ENCODE measurements around the gene ICOS. TPM values are rescaled to one million over a fixed set of nuclear protein-coding genes. Genes with fewer than 3 reads are reported as not detected.

Gene ICOS
- polyA plus RNA-seq, 1 of the 3 experiments (the other 2 are of a cell fraction), result not detected

DNA sequence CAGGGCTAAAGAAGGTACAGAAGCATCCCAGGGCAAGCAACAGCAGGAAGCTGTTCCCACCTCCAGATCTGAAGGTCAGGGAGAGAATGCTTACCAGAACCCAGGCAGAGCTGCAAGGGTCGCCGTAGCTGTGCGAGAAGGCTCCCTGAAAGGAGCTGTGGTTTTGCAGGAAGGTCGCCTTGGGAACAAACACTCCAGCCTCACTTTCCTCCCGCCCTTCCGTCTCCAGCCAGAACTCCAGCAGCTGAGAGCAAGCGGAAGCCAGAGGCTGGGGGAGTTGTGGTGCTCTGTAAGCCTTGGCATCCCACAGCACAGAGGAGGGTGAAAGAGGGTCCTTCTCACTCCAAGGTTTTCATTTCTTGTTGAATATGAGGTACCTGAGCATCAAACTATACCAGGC is 18.3 kb upstream of the ICOS start:
- Histone ChIP-seq H3K4me1 (ENCODE audit: control insufficient read depth in 1 of 2, insufficient read depth in 2 of 2, low read depth in 1 of 2, low read length in 1 of 2) (no peaks in the 10 kb centered on the region; a peak in 1 of 4 replicates), H3K9ac (no peak overlapping the region), H3K9me3 (no peaks in the 10 kb centered on the region), H2AFZ (ENCODE audit: low read depth) (no peak overlapping the region), H3K79me2 (ENCODE audit: insufficient read depth) (no peaks in the 10 kb centered on the region), H3K36me3 (replicated peaks in 1 of 2; ENCODE audit: control insufficient read depth in 1 of 2, insufficient read depth in 2 of 2, low read length in 1 of 2) (no peaks in the 10 kb centered on the region), H4K20me1 (ENCODE audit: insufficient read depth) (no peaks in the 10 kb centered on the region), H3F3A (replicated peaks; ENCODE audit: insufficient read depth) (no peaks in the 10 kb centered on the region), H3K27me3 (ENCODE audit: insufficient read depth) (no peaks in the 10 kb centered on the region; the same call in 1 of the 2 replicates), H3K27ac (ENCODE audit: low read depth in 2 of 2, low read length in 1 of 2) (no peak overlapping the region), H3K9me2 (no peaks in the 10 kb centered on the region; the same call in 1 of the 2 replicates), H3K4me3 (ENCODE audit: low read depth in 2 of 2, low read length in 1 of 2) (no peak overlapping the region), H3K4me2 (no peak overlapping the region)
- TF ChIP-seq RAD21 (IDR thresholded peaks at IDR 0.05; ENCODE audit: low read length) (no peak), USF1 (IDR thresholded peaks at IDR 0.05; ENCODE audit: borderline replicate concordance, low read depth) (no peak), EZH2phosphoT487 (IDR thresholded peaks at IDR 0.05; ENCODE audit: borderline replicate concordance, low read depth) (no peak), NFIC (IDR thresholded peaks at IDR 0.05; ENCODE audit: borderline replicate concordance) (no peak), CHD2 (IDR thresholded peaks at IDR 0.05; ENCODE audit: low read length, partially characterized antibody) (no peak), YY1 (IDR thresholded peaks at IDR 0.05; ENCODE audit: low read depth) (no peak), MXI1 (IDR thresholded peaks at IDR 0.05; ENCODE audit: low read depth, low read length) (no peak), ELF1 (IDR thresholded peaks at IDR 0.05) (no peak), SIN3A (IDR thresholded peaks at IDR 0.05; ENCODE audit: borderline replicate concordance, low read depth, low read length) (no peak), RFX5 (IDR thresholded peaks at IDR 0.05; ENCODE audit: low read length) (no peak), POLR2AphosphoS5 (IDR thresholded peaks at IDR 0.05; ENCODE audit: low read depth, low read length) (no peak), MEF2A (IDR thresholded peaks at IDR 0.05; ENCODE audit: borderline replicate concordance, low read depth) (no peak)
- TF ChIP-seq, protein P1, sequence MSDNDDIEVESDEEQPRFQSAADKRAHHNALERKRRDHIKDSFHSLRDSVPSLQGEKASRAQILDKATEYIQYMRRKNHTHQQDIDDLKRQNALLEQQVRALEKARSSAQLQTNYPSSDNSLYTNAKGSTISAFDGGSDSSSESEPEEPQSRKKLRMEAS (IDR thresholded peaks at IDR 0.05; ENCODE audit: low read depth), result no peak
- no peak for DNase-seq
- ChIA-PET CTCF (interaction anchor here (0.7 to 2.3 kb wide), 3 partner anchors 9 to 43 kb away, joined by 3 to 16 read pairs (median 8); no protein-coding TSS in a partner anchor), POLR2A (no interaction called here)
- WGBS (ENCODE audit: low lambda C conversion rate), result 69% methylated on average over 7 of the region's 7 CpGs

DNA sequence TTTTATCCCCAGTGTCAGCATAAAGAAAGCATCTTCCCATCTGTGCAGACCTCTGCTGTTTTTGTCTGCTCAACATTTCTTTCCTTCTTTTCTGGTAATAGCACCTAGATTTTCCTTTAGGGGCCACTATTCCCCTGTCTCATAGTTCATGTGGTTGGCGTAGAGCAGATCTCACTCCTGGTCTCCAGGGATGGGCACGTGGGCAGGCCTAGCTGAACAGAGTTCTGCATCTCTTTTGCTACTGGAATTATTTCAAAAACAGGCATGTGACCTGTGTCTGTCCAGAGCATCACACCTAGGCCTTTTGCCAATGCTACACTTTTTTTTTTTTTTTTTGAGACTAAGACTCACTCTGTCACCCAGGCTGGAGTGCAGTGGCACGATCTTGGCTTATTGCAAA is 17.7 kb upstream of the ICOS start:
- H3K9me2 ChIP-seq, result no peaks in the 10 kb centered on the region; the same call in 1 of the 2 replicates
- CTCF ChIA-PET, result interaction anchor here (0.7 to 2.3 kb wide), 3 partner anchors 9 to 43 kb away, joined by 3 to 16 read pairs (median 8); no protein-coding TSS in a partner anchor
- WGBS (ENCODE audit: low lambda C conversion rate), result 68% methylated on average over 3 of the region's 3 CpGs

More for the DNA sequence above, 17.7 kb upstream of the ICOS start:
- no peak for TF ChIP-seq MEF2A (IDR thresholded peaks at IDR 0.05; ENCODE audit: borderline replicate concordance, low read depth)
- TF ChIP-seq RFX5 (IDR thresholded peaks at IDR 0.05; ENCODE audit: low read length), result no peak
- TF ChIP-seq TEAD4 (IDR thresholded peaks at IDR 0.05; ENCODE audit: borderline replicate concordance, insufficient read depth), result no peak
- no peak for TF ChIP-seq NFIC (IDR thresholded peaks at IDR 0.05; ENCODE audit: borderline replicate concordance)
- no peak for TF ChIP-seq IRF3 (IDR thresholded peaks at IDR 0.05; ENCODE audit: low read depth, low read length)
- no peak for TF ChIP-seq JUND (IDR thresholded peaks at IDR 0.05)
- no peak for TF ChIP-seq GATA2 (CRISPR knock-in tag; IDR thresholded peaks at IDR 0.05)
- no peak for TF ChIP-seq RAD21 (IDR thresholded peaks at IDR 0.05; ENCODE audit: low read length)
- TF ChIP-seq FOSL2 (IDR thresholded peaks at IDR 0.05; ENCODE audit: borderline replicate concordance, low read depth), result no peak
- no peak for TF ChIP-seq ZBTB33 (IDR thresholded peaks at IDR 0.05; ENCODE audit: borderline replicate concordance, low read depth)
- no peak for TF ChIP-seq RCOR1 (IDR thresholded peaks at IDR 0.05; ENCODE audit: low read length)
- TF ChIP-seq, protein P2, sequence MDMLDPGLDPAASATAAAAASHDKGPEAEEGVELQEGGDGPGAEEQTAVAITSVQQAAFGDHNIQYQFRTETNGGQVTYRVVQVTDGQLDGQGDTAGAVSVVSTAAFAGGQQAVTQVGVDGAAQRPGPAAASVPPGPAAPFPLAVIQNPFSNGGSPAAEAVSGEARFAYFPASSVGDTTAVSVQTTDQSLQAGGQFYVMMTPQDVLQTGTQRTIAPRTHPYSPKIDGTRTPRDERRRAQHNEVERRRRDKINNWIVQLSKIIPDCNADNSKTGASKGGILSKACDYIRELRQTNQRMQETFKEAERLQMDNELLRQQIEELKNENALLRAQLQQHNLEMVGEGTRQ (IDR thresholded peaks at IDR 0.05; ENCODE audit: borderline replicate concordance, low read depth, low read length), result no peak
- no peak overlapping the region for H2AFZ ChIP-seq (ENCODE audit: low read depth)
- H3F3A ChIP-seq (replicated peaks; ENCODE audit: insufficient read depth), result no peaks in the 10 kb centered on the region
- no peak overlapping the region for H3K9ac ChIP-seq
- H4K20me1 ChIP-seq (ENCODE audit: insufficient read depth), result no peaks in the 10 kb centered on the region
- POLR2A ChIA-PET, result no interaction called here
- no peak for DNase-seq
- no peaks in the 10 kb centered on the region; the same call in 1 of the 2 replicates for H3K27me3 ChIP-seq (ENCODE audit: insufficient read depth)
- H3K4me3 ChIP-seq (ENCODE audit: low read depth in 2 of 2, low read length in 1 of 2), result no peak overlapping the region
- no peaks in the 10 kb centered on the region; a peak in 1 of 4 replicates for H3K4me1 ChIP-seq (ENCODE audit: control insufficient read depth in 1 of 2, insufficient read depth in 2 of 2, low read depth in 1 of 2, low read length in 1 of 2)
- H3K9me3 ChIP-seq, result no peaks in the 10 kb centered on the region
- no peaks in the 10 kb centered on the region for H3K36me3 ChIP-seq (replicated peaks in 1 of 2; ENCODE audit: control insufficient read depth in 1 of 2, insufficient read depth in 2 of 2, low read length in 1 of 2)
- H3K79me2 ChIP-seq (ENCODE audit: insufficient read depth), result no peaks in the 10 kb centered on the region
- no peak overlapping the region for H3K27ac ChIP-seq (ENCODE audit: low read depth in 2 of 2, low read length in 1 of 2)
- H3K4me2 ChIP-seq, result no peak overlapping the region
